ENCODE measurements around the gene RFXANK. TPM values are rescaled to one million over a fixed set of nuclear protein-coding genes. Genes with fewer than 3 reads are reported as not detected.
A peak's percentile ranks its signal among the peaks of the same experiment; 100 is the strongest.

RFXANK gene
- total RNA-seq, 1 donor from 2014 or later, result 96.9 TPM

DNA sequence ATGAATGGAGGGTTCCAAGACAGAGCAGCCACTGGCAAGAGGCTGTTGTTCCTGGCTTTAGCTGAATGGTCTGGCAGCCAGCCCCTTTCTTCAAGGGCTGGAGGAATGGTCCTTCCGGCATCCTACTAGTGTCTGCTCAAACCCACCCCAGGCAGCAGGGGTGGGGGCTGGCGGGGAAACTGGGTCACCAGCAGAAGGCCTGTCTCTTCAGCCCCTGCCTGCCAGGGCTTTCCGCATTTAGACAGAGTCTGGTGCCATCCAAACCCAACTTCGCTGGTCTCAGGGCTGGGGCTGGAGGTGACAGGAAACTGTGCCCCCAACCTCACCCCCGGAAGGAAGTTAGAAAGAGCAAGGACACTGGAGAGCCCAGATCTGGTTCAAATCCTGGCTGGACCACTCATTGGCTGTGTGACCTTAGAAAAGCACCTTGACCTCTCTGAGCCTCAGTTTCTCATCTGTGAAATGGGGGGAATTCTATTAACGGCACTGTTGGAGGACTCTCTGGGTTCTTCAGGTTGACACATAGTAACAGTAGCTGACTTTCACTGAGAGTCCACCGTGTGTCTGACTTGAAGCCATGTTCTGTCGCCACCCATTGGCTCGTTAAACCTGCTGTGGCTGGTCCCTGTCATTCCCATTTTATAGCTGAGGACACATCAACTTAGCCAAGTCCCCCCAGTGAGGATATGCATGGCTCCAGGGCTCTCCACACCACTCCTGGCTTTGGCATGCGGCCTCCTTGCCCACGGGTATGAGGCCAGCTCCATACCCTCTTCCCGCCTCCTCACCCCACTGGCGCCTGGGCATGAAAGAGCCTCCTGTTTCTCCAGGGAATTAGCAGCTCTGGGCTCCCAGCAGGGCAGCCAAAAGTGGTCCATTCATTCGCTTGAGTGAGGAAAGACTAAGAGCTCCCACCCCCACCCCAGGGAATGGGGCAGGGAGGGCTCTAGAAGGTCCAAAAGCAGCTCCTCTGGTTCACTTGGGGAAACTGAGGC lies 13.7 kb downstream of the RFXANK start:
- H3K27me3 Mint-ChIP-seq, result peaks cover 5% of the 10 kb centered on the region
- H3K36me3 Mint-ChIP-seq (ENCODE audit: low read depth), result peaks cover 16% of the 10 kb centered on the region
- H3K4me1 Mint-ChIP-seq, result peaks cover 37% of the 10 kb centered on the region
- no peak for DNase-seq
- H3K9me3 Mint-ChIP-seq, result peaks cover 6% of the 10 kb centered on the region
- intact Hi-C loops (cut with micrococcal nuclease), result no loop called here
- CTCF ChIA-PET, result no interaction called here
- TF ChIP-seq, protein P1, sequence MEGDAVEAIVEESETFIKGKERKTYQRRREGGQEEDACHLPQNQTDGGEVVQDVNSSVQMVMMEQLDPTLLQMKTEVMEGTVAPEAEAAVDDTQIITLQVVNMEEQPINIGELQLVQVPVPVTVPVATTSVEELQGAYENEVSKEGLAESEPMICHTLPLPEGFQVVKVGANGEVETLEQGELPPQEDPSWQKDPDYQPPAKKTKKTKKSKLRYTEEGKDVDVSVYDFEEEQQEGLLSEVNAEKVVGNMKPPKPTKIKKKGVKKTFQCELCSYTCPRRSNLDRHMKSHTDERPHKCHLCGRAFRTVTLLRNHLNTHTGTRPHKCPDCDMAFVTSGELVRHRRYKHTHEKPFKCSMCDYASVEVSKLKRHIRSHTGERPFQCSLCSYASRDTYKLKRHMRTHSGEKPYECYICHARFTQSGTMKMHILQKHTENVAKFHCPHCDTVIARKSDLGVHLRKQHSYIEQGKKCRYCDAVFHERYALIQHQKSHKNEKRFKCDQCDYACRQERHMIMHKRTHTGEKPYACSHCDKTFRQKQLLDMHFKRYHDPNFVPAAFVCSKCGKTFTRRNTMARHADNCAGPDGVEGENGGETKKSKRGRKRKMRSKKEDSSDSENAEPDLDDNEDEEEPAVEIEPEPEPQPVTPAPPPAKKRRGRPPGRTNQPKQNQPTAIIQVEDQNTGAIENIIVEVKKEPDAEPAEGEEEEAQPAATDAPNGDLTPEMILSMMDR (IDR thresholded peaks at IDR 0.05), result no peak
- no peak overlapping the region for H3K4me3 Mint-ChIP-seq
- POLR2A ChIA-PET, result interaction anchor here (1.3 kb wide), 1 partner anchor 14 kb away, joined by 3 read pairs; the partner anchor contains the start of genes BORCS8 and RFXANK
- ATAC-seq (ENCODE audit: low read depth), result no peak
- H3K27ac Mint-ChIP-seq, result peak overlapping the region; percentile 18

DNA sequence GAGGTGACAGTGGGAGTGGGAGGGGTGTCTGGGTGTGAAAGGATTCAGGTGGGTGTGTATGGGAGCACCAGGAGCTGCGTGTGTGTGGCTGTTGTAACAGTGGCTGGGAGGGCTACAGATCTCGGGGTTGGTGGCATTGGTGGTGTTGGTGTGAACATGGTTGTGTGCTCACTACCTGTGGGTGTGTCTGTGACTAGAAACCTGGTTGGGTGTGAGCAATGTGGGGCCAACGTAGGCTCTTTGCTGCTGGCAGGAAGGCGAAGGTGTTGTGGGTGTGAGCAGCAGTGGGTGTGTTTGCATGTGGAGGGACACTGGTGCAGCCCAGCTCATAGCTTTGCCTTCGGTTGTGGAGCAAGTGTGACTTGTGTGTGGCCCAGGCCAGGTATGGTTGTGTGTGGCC lies 14.9 kb downstream of the RFXANK start:
- Mint-ChIP-seq H3K4me1 (peaks cover 32% of the 10 kb centered on the region), H3K27ac (no peak overlapping the region), H3K4me3 (no peak overlapping the region), H3K27me3 (peaks cover 13% of the 10 kb centered on the region), H3K36me3 (ENCODE audit: low read depth) (peaks cover 11% of the 10 kb centered on the region), H3K9me3 (peaks cover 6% of the 10 kb centered on the region)
- TF ChIP-seq, protein P1 (IDR thresholded peaks at IDR 0.05), result no peak
- ChIA-PET POLR2A (interaction anchor here (1.3 kb wide), 1 partner anchor 15 kb away, joined by 3 read pairs; the partner anchor contains the start of genes BORCS8 and RFXANK), CTCF (no interaction called here)
- intact Hi-C loops (cut with micrococcal nuclease), result no loop called here
- DNase-seq, result no peak
- ATAC-seq (ENCODE audit: low read depth), result no peak

DNA sequence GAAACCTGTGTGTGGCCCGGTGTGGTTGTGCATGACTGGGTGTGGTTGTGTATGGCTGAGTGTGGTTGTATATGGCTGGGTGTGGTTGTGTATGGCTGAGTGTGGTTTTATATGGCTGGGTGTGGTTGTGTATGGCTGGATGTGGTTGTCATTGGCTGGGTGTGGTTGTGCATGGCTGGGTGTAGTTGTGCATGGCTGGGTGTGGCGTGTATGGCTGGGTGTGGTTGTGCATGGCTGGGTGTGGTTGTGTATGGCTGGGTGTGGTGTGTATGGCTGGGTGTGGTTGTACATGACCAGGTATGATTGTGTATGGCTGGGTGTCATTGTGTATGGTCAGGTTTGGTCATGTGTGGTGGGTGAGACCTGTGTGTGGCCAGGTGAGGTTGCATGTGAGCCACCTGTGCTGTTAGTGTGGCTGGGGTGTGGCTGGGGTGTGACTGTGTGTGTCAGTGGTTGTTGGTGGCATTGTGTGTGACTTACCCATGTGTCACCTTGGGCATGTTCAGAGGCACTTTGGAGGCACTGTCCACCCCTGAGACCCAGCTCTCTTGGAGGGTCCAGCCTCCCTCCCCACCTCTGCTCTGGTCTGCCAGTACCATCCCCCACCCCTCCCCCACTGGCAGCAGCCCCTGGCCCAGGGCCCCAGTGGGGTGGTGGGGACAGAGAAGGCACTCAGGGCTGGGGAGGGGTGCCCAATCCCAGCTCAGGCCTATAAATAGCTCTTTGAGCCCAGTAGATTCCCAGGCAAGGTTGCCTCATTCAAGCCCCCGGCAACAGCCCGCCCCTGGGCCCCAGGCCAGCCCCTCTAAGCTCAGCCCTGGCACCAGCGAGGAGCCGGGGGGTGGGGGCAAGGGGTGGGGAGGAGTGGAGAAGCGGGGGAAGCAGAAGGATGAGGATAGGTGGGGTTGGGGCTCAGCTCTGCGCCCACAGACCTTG lies 15.8 kb downstream of the RFXANK start:
- intact Hi-C loops (cut with micrococcal nuclease), result no loop called here
- H3K4me1 Mint-ChIP-seq, result peaks cover 23% of the 10 kb centered on the region
- TF ChIP-seq, protein P1 (IDR thresholded peaks at IDR 0.05), result no peak
- CTCF ChIA-PET, result no interaction called here
- no peak overlapping the region for H3K27ac Mint-ChIP-seq
- DNase-seq, result no peak
- peaks cover 6% of the 10 kb centered on the region for H3K9me3 Mint-ChIP-seq
- no peak for ATAC-seq (ENCODE audit: low read depth)
- H3K4me3 Mint-ChIP-seq, result peak overlapping the region; percentile 11
- H3K36me3 Mint-ChIP-seq (ENCODE audit: low read depth), result peaks cover 4% of the 10 kb centered on the region
- H3K27me3 Mint-ChIP-seq, result peaks cover 21% of the 10 kb centered on the region
- POLR2A ChIA-PET, result interaction anchor here (0.6 kb wide), 1 partner anchor 219 kb away, joined by 3 read pairs; no protein-coding TSS in a partner anchor

DNA sequence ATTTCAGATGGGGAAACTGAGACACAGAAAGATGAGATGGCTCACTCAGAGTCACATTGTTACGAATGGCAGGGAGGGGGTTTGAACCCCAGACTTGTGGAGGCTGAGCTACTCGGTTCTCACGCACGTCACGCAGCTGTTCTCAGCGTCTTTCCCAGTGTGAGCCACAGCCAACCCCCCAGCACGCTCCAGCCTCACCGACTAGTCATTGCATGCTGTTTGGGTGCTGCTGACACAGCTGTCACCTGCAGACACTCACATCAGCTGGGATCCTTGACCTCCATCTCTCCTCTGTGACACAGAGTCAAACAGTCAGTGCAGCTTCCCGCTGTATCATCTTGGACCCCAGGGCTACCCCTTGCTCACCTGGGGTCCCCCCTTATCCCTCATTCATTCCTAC lies 17.3 kb downstream of the RFXANK start:
- ATAC-seq (ENCODE audit: low read depth), result no peak
- Mint-ChIP-seq H3K4me1 (peaks cover 14% of the 10 kb centered on the region), H3K36me3 (ENCODE audit: low read depth) (no peaks in the 10 kb centered on the region), H3K9me3 (peaks cover 6% of the 10 kb centered on the region), H3K27me3 (peaks cover 33% of the 10 kb centered on the region), H3K27ac (no peak overlapping the region), H3K4me3 (no peak overlapping the region)
- no peak for DNase-seq
- CTCF ChIA-PET, result no interaction called here
- intact Hi-C loops (cut with micrococcal nuclease), result no loop called here
- TF ChIP-seq, protein P1 (IDR thresholded peaks at IDR 0.05), result no peak
- POLR2A ChIA-PET, result interaction anchor here (0.6 kb wide), 1 partner anchor 930 kb away, joined by 8 read pairs; no protein-coding TSS in a partner anchor
